Measurements from ENCODE around the gene BRWD1. TPM values are rescaled to one million over a fixed set of nuclear protein-coding genes. Genes with fewer than 3 reads are reported as not detected.

The BRWD1 gene
- total RNA-seq, 1 donor from 2014 or later: 62.1 TPM

DNA sequence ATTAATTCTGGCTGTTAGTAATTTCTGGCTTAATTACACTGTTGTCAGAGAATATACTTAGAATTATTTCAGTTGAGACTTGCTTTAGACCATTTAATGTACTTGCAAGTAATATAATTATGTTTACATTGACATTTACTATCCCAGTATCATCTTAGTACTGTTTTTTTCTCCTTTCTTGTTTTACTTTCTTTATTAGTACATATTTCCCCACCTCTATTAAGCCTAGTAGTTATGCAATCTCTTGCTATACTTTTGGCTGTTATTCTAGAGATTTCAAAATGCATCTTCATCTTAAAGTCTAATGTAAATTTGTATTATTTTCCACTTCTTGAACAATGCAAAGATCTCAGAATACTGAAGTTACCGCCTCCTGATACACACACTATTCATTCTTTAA, 24.4 kb downstream of the BRWD1 start:
- intact Hi-C loops (cut with DNase I): no loop called here
- TF ChIP-seq CTCF (IDR thresholded peaks at IDR 0.05) (no peak), POLR2AphosphoS5 (IDR thresholded peaks at IDR 0.05; ENCODE audit: insufficient read depth in 1 of 2, low read depth in 1 of 2) (no peak), POLR2A (IDR thresholded peaks at IDR 0.05) (no peak)
- H3K9me3 ChIP-seq: no peaks in the 10 kb centered on the region

DNA sequence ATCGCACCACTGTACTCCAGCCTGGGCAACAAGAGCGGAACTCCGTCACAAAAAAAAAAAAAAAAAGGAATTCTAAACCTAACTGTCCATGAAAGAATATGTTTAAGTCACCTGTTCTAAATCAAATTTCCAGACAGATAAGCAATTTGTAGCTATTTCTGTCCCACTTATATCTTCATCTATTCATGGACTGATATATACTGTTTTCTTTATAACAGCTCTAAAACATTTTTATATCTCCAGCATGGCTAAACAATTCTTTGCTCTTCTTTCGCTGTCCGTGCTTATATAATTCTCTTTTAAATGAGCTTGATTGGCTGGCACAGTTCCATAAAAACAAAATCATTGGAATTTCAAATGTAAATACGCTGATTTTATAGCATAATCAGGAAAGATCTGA, 30.5 kb downstream of the BRWD1 start:
- peaks cover 0 to 11% of the 10 kb centered on the region in 2 donors for H3K36me3 ChIP-seq
- TF ChIP-seq CTCF (IDR thresholded peaks at IDR 0.05) (no peak), POLR2AphosphoS5 (IDR thresholded peaks at IDR 0.05; ENCODE audit: insufficient read depth in 1 of 2, low read depth in 1 of 2) (no peak), POLR2A (IDR thresholded peaks at IDR 0.05) (no peak)
- H3K27ac ChIP-seq: no peak overlapping the region
- no peaks in the 10 kb centered on the region for H3K9me3 ChIP-seq
- no peaks in the 10 kb centered on the region for H3K27me3 ChIP-seq
- no peak for DNase-seq (ENCODE audit: extremely low spot score in 2 of 2)
- intact Hi-C loops (cut with DNase I): no loop called here
- no peak overlapping the region for H3K4me3 ChIP-seq
- H3K4me1 ChIP-seq: no peaks in the 10 kb centered on the region

More for the DNA sequence above, 24.4 kb downstream of the BRWD1 start:
- no peak overlapping the region for H3K27ac ChIP-seq
- H3K36me3 ChIP-seq: peaks cover 0 to 51% of the 10 kb centered on the region in 2 donors
- no peak overlapping the region for H3K4me3 ChIP-seq
- H3K27me3 ChIP-seq: no peaks in the 10 kb centered on the region
- DNase-seq (ENCODE audit: extremely low spot score in 2 of 2): no peak
- H3K4me1 ChIP-seq: no peaks in the 10 kb centered on the region

DNA sequence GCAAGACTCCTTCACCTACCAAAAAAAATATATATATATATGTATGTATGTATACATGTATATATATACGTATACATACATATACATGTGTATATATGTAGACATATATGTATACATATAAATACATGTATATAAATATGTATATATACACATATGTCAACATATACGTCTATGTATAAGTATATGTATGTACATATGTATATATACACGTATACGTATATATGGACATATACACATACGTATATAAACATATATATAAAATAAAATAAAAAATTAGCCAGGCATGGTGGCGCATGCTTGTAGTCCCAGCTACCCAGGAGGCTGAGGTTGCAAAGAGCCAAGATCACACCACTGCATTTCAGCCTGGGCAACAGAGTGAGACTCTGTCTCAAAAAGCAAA, 31.6 kb downstream of the BRWD1 start:
- no peak overlapping the region for H3K27ac ChIP-seq
- TF ChIP-seq POLR2AphosphoS5 (IDR thresholded peaks at IDR 0.05; ENCODE audit: insufficient read depth in 1 of 2, low read depth in 1 of 2) (no peak), POLR2A (IDR thresholded peaks at IDR 0.05) (no peak), CTCF (IDR thresholded peaks at IDR 0.05) (no peak)
- DNase-seq (ENCODE audit: extremely low spot score in 2 of 2): no peak
- H3K36me3 ChIP-seq: peaks cover 0 to 15% of the 10 kb centered on the region in 2 donors
- no peaks in the 10 kb centered on the region for H3K9me3 ChIP-seq
- intact Hi-C loops (cut with DNase I): no loop called here
- H3K4me3 ChIP-seq: no peak overlapping the region
- H3K4me1 ChIP-seq: no peaks in the 10 kb centered on the region
- no peaks in the 10 kb centered on the region for H3K27me3 ChIP-seq

- H3K27me3 ChIP-seq: no peaks in the 10 kb centered on the region
- TF ChIP-seq CTCF (IDR thresholded peaks at IDR 0.05) (no peak), POLR2AphosphoS5 (IDR thresholded peaks at IDR 0.05; ENCODE audit: insufficient read depth in 1 of 2, low read depth in 1 of 2) (no peak), POLR2A (IDR thresholded peaks at IDR 0.05) (no peak)
- DNase-seq (ENCODE audit: extremely low spot score in 2 of 2): no peak
- H3K36me3 ChIP-seq: peaks cover 0 to 16% of the 10 kb centered on the region in 2 donors
- H3K9me3 ChIP-seq: no peaks in the 10 kb centered on the region
- H3K4me3 ChIP-seq: no peak overlapping the region
- no peaks in the 10 kb centered on the region for H3K4me1 ChIP-seq
- H3K27ac ChIP-seq: no peak overlapping the region
- intact Hi-C loops (cut with DNase I): no loop called here
Measured at GRCh38 chr21:39281207-39281606, 32.2 kb downstream of the BRWD1 start.

GRCh38 chr21:39269620-39270019, 43.8 kb downstream of the BRWD1 start:
- Histone ChIP-seq H3K27ac (no peak overlapping the region), H3K4me1 (no peaks in the 10 kb centered on the region), H3K9me3 (no peaks in the 10 kb centered on the region), H3K36me3 (peaks cover 0 to 63% of the 10 kb centered on the region in 2 donors), H3K27me3 (no peaks in the 10 kb centered on the region), H3K4me3 (no peak overlapping the region)
- TF ChIP-seq POLR2A (IDR thresholded peaks at IDR 0.05): no peak
- no peak for TF ChIP-seq CTCF (IDR thresholded peaks at IDR 0.05)
- TF ChIP-seq POLR2AphosphoS5 (IDR thresholded peaks at IDR 0.05; ENCODE audit: insufficient read depth in 1 of 2, low read depth in 1 of 2): no peak
- intact Hi-C loops (cut with DNase I): no loop called here
- DNase-seq (ENCODE audit: extremely low spot score in 2 of 2): no peak

All from vagina (tissue), 2 donors.